Measurements from ENCODE around the gene SFT2D1. TPM values are rescaled to one million over a fixed set of nuclear protein-coding genes. Genes with fewer than 3 reads are reported as not detected.

The SFT2D1 gene
- total RNA-seq, 1 experiment from 2014 or later, result 40.2 TPM

- H3K79me1 ChIP-seq (ENCODE audit: insufficient read depth, low read depth, low read length, poor library complexity, severe bottlenecking), result no peaks in the 10 kb centered on the region
- peak overlapping the region; percentile 67 for H2AFZ ChIP-seq (ENCODE audit: low read length)
- H4K20me1 ChIP-seq (ENCODE audit: control insufficient read depth, insufficient read depth, insufficient read length), result no peaks in the 10 kb centered on the region
- H2BK120ac ChIP-seq (ENCODE audit: low read depth, low read length, poor library complexity, severe bottlenecking), result peak overlapping the region; percentile 54
- no peak overlapping the region for H3K23ac ChIP-seq (ENCODE audit: insufficient read length, low read depth, low read length)
- H3K9ac ChIP-seq (ENCODE audit: extremely low read depth, insufficient read length, low read length), result no peak overlapping the region
- no peak overlapping the region for H3K4ac ChIP-seq (ENCODE audit: low read depth, low read length)
- H3T11ph ChIP-seq (ENCODE audit: low read length), result no peak overlapping the region
- H3K27ac ChIP-seq (ENCODE audit: insufficient read length, low read depth, low read length), result no peak overlapping the region
- no peak overlapping the region for H2BK15ac ChIP-seq (ENCODE audit: low read depth, low read length)
- no peaks in the 10 kb centered on the region for H3K9me3 Mint-ChIP-seq
- no peak overlapping the region for H3K18ac ChIP-seq (ENCODE audit: insufficient read length, low read depth, low read length)
- no peak for TF ChIP-seq CTCF (conservative IDR thresholded peaks at IDR 0.05)
- H2AK5ac ChIP-seq (ENCODE audit: insufficient read length, low read length), result no peak overlapping the region
- H3K14ac ChIP-seq (ENCODE audit: insufficient read depth, low read length), result no peak overlapping the region
- no peak overlapping the region for H4K8ac ChIP-seq (replicated peaks; ENCODE audit: insufficient read length, low read depth, low read length)
- no peak overlapping the region for H4K91ac ChIP-seq (ENCODE audit: insufficient read length, low read depth, low read length)
- H3K27ac Mint-ChIP-seq, result peak overlapping the region in 2 of 3 experiments; percentile 35 to 38; a peak in 1 of 7 replicates
- no peaks in the 10 kb centered on the region for H3K9me3 ChIP-seq (ENCODE audit: control insufficient read depth, low read depth, low read length)
- no peak for DNase-seq
- no peaks in the 10 kb centered on the region; the same call in 1 of the 2 replicates for H3K27me3 ChIP-seq (ENCODE audit: insufficient read depth, low read length)
- H3K23me2 ChIP-seq (ENCODE audit: insufficient read length, low read depth, low read length, poor library complexity, severe bottlenecking), result no peaks in the 10 kb centered on the region
- no peak overlapping the region for H2BK20ac ChIP-seq (ENCODE audit: low read depth, low read length, poor library complexity, severe bottlenecking)
- H3K79me2 ChIP-seq (ENCODE audit: insufficient read depth, low read length), result no peaks in the 10 kb centered on the region
- H3K4me1 ChIP-seq (ENCODE audit: insufficient read depth, low read length), result no peaks in the 10 kb centered on the region
- H3K4me2 ChIP-seq (ENCODE audit: insufficient read depth, insufficient read length, low read length), result no peak overlapping the region
- H3K27me3 Mint-ChIP-seq (ENCODE audit: low read depth), result peaks cover 32% of the 10 kb centered on the region
- H3K56ac ChIP-seq (ENCODE audit: insufficient read length, low read depth, low read length), result no peak overlapping the region
- no peak overlapping the region for H3K4me3 Mint-ChIP-seq
- WGBS (ENCODE audit: extremely low coverage, insufficient read length, low lambda C conversion rate), result no CpG with 5 or more reads among the region's 8 CpGs
- no peak overlapping the region for H2BK5ac ChIP-seq (ENCODE audit: insufficient read length, low read length)
- H3K36me3 Mint-ChIP-seq (ENCODE audit: insufficient read depth in 1 of 3, low read depth in 3 of 3), result no peaks in the 10 kb centered on the region
- H4K5ac ChIP-seq (ENCODE audit: insufficient read length, low read depth, low read length), result no peak overlapping the region
- H2BK12ac ChIP-seq (ENCODE audit: insufficient read length, low read depth, low read length), result peak overlapping the region; percentile 35
- peaks cover 7 to 8% of the 10 kb centered on the region in 2 experiments for H3K4me1 Mint-ChIP-seq
These were observed 55.5 kb downstream of the SFT2D1 start for GRCh38 chr6:166286839-166287271.
